ENCODE results near the gene GALNT7. TPM values are rescaled to one million over a fixed set of nuclear protein-coding genes. Genes with fewer than 3 reads are reported as not detected.

GALNT7 gene
- total RNA-seq, 1 experiment from 2014 or later, result 156 TPM

DNA sequence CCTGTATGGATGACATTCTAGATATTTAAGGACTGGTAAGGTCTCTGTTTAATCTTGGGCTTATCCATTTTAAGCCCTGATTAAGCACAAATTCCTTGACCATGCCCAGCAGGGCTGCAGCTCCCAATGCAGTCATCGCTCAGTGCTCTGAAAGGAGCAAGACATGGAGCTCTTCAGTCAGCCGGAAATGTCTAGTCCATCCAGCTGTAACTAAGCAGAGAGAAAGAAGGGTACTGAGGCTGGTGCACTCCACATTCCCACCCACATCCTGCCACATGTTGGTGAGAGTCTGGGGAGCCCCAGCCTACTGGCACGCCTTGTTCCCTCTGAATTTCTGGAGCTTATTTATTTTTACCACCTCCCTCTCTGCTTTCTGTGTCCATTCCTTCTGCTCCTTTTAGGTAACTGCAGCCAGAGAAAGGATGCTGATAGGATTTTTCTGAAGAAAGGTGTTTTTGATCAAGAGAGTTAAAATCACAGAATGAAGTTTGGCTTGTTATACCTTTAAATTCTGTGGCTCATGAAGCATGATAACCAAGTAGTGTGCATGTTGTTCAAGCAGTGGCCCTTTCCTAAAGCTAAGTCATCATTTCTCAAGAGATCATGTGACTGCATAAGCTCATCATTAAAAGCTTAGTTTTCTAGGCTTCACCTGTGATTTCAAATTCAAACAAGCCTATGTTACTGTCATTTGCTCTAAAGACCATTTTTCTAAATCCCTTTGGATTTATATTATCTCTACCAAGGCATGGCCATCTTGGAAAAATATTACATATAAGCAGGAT is 74.0 kb downstream of the GALNT7 start:
- intact Hi-C loops (cut with micrococcal nuclease; ENCODE audit: unreplicated experiment), result no loop called here
- BruUV-seq (replicated peaks), result no TSS peak
- H3K27me3 ChIP-seq (ENCODE audit: control insufficient read depth, insufficient read depth, low read length), result no peaks in the 10 kb centered on the region
- H3K9me3 ChIP-seq (ENCODE audit: control insufficient read depth, insufficient read depth, low read depth, low read length), result no peaks in the 10 kb centered on the region
- in situ Hi-C loops (cut with HindIII; ENCODE audit: low pct_unique_long_range_greater_than_20kb, low sequenced_read_pairs), result no loop called here
- CTCF ChIA-PET, result interaction anchor here (0.8 kb wide), 1 partner anchor 10 kb away, joined by 4 read pairs; no protein-coding TSS in a partner anchor
- H3K36me3 ChIP-seq (ENCODE audit: control insufficient read depth, insufficient read depth, low read length), result no peaks in the 10 kb centered on the region; the same call in 1 of the 2 replicates
- TF ChIP-seq POLR2AphosphoS5 (IDR thresholded peaks at IDR 0.05; ENCODE audit: low read depth, low read length), result peak; percentile 42; the same call in 1 of the 2 replicates
- no peak for TF ChIP-seq SIN3A (IDR thresholded peaks at IDR 0.05; ENCODE audit: borderline replicate concordance, insufficient read depth, low read depth, low read length)
- TF ChIP-seq, protein P1, sequence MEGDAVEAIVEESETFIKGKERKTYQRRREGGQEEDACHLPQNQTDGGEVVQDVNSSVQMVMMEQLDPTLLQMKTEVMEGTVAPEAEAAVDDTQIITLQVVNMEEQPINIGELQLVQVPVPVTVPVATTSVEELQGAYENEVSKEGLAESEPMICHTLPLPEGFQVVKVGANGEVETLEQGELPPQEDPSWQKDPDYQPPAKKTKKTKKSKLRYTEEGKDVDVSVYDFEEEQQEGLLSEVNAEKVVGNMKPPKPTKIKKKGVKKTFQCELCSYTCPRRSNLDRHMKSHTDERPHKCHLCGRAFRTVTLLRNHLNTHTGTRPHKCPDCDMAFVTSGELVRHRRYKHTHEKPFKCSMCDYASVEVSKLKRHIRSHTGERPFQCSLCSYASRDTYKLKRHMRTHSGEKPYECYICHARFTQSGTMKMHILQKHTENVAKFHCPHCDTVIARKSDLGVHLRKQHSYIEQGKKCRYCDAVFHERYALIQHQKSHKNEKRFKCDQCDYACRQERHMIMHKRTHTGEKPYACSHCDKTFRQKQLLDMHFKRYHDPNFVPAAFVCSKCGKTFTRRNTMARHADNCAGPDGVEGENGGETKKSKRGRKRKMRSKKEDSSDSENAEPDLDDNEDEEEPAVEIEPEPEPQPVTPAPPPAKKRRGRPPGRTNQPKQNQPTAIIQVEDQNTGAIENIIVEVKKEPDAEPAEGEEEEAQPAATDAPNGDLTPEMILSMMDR (IDR thresholded peaks at IDR 0.05), result no peak
- TF ChIP-seq TCF7L2 (IDR thresholded peaks at IDR 0.05; ENCODE audit: low read depth, low read length), result no peak
- H3K27ac ChIP-seq (ENCODE audit: low read length), result peak overlapping the region; percentile 92
- peaks cover 82% of the 10 kb centered on the region for H3K4me1 ChIP-seq (ENCODE audit: control insufficient read depth, insufficient read depth, low read length)
- no peak for DNase-seq (ENCODE audit: low read depth, low spot score)
- H3K4me3 ChIP-seq (ENCODE audit: low read depth in 2 of 2, low read length in 2 of 2), result no peak overlapping the region
- POLR2A ChIA-PET, result interaction anchor here (0.7 kb wide), 1 partner anchor 71 kb away, joined by 3 read pairs; no protein-coding TSS in a partner anchor
- 0 out of 2 replicates have a peak, but pooled peaks have one; percentile 19 for ATAC-seq

DNA sequence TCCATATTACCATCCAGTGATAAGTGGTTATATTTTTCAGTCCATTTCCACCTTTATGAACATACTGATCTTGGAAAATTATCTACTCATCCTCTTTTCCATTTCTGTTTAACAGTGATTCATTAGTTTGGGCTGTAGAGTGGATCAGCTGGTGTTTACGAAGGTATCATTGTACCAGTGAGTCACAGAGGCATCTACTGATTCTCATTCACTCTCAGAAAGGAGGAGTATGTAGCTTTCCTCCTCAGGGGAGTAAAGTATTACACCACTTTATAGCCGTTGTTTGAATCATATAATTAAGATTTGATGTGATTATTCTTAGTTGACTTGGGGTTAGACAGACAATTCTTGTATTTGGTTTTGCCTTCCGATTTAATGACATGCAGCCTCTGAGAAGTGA is 74.7 kb downstream of the GALNT7 start:
- intact Hi-C loops (cut with micrococcal nuclease; ENCODE audit: unreplicated experiment), result no loop called here
- TF ChIP-seq, protein P2, sequence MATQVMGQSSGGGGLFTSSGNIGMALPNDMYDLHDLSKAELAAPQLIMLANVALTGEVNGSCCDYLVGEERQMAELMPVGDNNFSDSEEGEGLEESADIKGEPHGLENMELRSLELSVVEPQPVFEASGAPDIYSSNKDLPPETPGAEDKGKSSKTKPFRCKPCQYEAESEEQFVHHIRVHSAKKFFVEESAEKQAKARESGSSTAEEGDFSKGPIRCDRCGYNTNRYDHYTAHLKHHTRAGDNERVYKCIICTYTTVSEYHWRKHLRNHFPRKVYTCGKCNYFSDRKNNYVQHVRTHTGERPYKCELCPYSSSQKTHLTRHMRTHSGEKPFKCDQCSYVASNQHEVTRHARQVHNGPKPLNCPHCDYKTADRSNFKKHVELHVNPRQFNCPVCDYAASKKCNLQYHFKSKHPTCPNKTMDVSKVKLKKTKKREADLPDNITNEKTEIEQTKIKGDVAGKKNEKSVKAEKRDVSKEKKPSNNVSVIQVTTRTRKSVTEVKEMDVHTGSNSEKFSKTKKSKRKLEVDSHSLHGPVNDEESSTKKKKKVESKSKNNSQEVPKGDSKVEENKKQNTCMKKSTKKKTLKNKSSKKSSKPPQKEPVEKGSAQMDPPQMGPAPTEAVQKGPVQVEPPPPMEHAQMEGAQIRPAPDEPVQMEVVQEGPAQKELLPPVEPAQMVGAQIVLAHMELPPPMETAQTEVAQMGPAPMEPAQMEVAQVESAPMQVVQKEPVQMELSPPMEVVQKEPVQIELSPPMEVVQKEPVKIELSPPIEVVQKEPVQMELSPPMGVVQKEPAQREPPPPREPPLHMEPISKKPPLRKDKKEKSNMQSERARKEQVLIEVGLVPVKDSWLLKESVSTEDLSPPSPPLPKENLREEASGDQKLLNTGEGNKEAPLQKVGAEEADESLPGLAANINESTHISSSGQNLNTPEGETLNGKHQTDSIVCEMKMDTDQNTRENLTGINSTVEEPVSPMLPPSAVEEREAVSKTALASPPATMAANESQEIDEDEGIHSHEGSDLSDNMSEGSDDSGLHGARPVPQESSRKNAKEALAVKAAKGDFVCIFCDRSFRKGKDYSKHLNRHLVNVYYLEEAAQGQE (IDR thresholded peaks at IDR 0.05; ENCODE audit: insufficient read depth in 1 of 2, low read depth in 2 of 2, low read length in 1 of 2), result no peak
- no peak for TF ChIP-seq SIN3A (IDR thresholded peaks at IDR 0.05; ENCODE audit: borderline replicate concordance, insufficient read depth, low read depth, low read length)
- no peak for TF ChIP-seq POLR2AphosphoS5 (IDR thresholded peaks at IDR 0.05; ENCODE audit: low read depth, low read length)
- TF ChIP-seq, protein P1 (IDR thresholded peaks at IDR 0.05), result no peak
- H3K27ac ChIP-seq (ENCODE audit: low read length), result peak overlapping the region; percentile 92
- peak; percentile 84 for ATAC-seq
- peak; percentile 47 for DNase-seq (ENCODE audit: low read depth, low spot score)
- H3K4me3 ChIP-seq (ENCODE audit: low read depth in 2 of 2, low read length in 2 of 2), result no peak overlapping the region
- no peaks in the 10 kb centered on the region for H3K9me3 ChIP-seq (ENCODE audit: control insufficient read depth, insufficient read depth, low read depth, low read length)
- H3K4me1 ChIP-seq (ENCODE audit: control insufficient read depth, insufficient read depth, low read length), result peaks cover 79% of the 10 kb centered on the region
- in situ Hi-C loops (cut with HindIII; ENCODE audit: low pct_unique_long_range_greater_than_20kb, low sequenced_read_pairs), result no loop called here
- BruUV-seq (replicated peaks), result no TSS peak
- no peaks in the 10 kb centered on the region for H3K27me3 ChIP-seq (ENCODE audit: control insufficient read depth, insufficient read depth, low read length)
- CTCF ChIA-PET, result interaction anchor here (0.8 kb wide), 1 partner anchor 9 kb away, joined by 4 read pairs; no protein-coding TSS in a partner anchor
- POLR2A ChIA-PET, result no interaction called here
- H3K36me3 ChIP-seq (ENCODE audit: control insufficient read depth, insufficient read depth, low read length), result no peaks in the 10 kb centered on the region; the same call in 1 of the 2 replicates
